Stimulated activated CD8-positive, alpha-beta memory T cell treated with anti-CD3 and anti-CD28 coated beads, Interleukin-12 subunit alpha, Interleukin-12 subunit beta, amount 100 ng/mL, for 1 hour (primary cell): ENCODE results near the gene C4B.

Source experiments
- DNase-seq: peaks from one replicate; pipeline ENCODE4 v3.0.0-alpha.2; 2020; ENCODE audit warnings: low read depth

Gene C4B

GRCh38 chr6:32082935-32083334, 68.3 kb downstream of the C4B start:
- no peak for DNase-seq

DNA sequence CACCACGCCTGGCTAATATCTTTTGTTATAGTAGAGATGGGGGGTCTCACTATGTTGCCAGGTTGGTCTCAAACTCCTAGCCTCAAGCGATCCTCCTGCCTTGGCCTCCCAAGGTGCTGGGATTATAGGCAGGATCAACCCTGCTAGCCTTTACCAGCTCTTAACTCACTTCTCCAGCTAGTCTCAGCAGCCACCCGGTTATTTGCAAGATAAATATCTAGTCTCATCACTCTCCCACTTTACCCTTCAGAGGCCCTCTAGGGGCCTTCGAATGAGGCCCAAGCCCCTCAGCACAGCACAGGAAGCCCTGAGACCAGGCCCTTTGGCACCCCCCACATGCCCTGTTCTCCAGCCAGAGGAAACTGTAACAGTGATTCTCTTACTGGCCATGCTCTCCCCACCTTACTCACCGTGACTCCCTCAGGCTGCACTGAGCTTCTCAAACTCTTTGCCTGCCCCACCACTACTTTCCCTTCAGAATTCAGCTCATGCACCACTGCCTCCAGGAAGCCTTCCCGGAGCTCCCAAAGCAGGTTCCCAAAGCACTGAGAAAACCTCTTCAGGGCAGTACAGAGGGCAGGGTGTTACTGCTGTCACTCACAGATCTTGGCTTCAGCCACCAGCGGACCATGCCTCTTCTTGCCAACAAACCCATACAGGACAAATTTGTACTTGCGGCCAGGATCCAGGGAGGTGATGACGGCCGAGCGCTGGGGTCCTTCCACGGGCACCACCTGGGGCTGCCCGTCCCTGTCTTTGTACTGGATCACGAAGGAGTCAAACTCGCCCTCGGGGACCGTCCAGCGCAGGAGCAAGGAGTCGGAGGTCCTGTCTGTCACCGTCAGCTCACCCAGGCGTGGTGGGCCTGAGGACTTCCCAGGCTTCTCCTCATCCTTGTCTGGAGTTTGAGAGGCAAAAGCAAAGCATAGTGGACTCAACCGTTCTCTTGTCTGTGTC, 69.5 kb downstream of the C4B start:
- no peak for DNase-seq

GRCh38 chr6:32084780-32085179, 70.2 kb downstream of the C4B start:
- DNase-seq, result no peak
